ENCODE results near the gene DERA. TPM values are rescaled to one million over a fixed set of nuclear protein-coding genes. Genes with fewer than 3 reads are reported as not detected.

The DERA gene
- total RNA-seq, 1 donor from 2014 or later, result 44.9 TPM

- H3K27me3 ChIP-seq (ENCODE audit: control insufficient read depth in 3 of 3, insufficient read depth in 3 of 3, low read length in 3 of 3), result no peaks in the 10 kb centered on the region
- no peak overlapping the region for H3K4me3 ChIP-seq (ENCODE audit: low read length in 3 of 3)
- H3K27ac ChIP-seq (ENCODE audit: low read depth, low read length), result no peak overlapping the region
- H3K9me3 ChIP-seq (ENCODE audit: control insufficient read depth in 3 of 3, low read length in 3 of 3), result no peaks in the 10 kb centered on the region
- no peak overlapping the region for H3K9ac ChIP-seq (ENCODE audit: low read depth in 1 of 3, low read length in 3 of 3)
- no peaks in the 10 kb centered on the region for H3K4me1 ChIP-seq (ENCODE audit: control insufficient read depth in 3 of 3, insufficient read depth in 3 of 3, low read length in 3 of 3)
- H3K36me3 ChIP-seq (ENCODE audit: control insufficient read depth in 3 of 3, insufficient read depth in 3 of 3, low read length in 3 of 3), result no peaks in the 10 kb centered on the region
Observed at GRCh38 chr12:16075887-16076286, 164.8 kb downstream of the DERA start.

DNA sequence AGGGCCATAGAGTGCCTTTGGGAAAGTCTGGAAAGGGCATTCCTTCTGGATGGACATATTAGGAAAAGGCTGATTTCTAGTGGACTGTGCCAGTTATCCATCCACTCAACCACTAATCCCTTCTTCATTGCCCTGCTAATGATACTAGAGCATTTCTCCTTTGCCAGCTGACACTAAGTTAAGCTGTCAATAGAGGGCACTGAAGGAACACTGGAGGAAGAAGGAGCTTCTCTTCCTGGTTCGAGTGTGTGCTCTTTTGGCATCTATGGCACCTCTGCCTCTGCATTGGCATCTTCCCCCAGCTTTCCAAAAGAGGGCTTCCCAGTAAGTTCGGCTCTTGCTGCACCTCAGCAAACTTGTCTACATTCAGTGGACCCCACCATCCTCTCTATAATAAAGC lies 165.4 kb downstream of the DERA start:
- H3K27ac ChIP-seq (ENCODE audit: low read depth, low read length), result no peak overlapping the region
- H3K36me3 ChIP-seq (ENCODE audit: control insufficient read depth in 3 of 3, insufficient read depth in 3 of 3, low read length in 3 of 3), result no peaks in the 10 kb centered on the region
- no peaks in the 10 kb centered on the region for H3K27me3 ChIP-seq (ENCODE audit: control insufficient read depth in 3 of 3, insufficient read depth in 3 of 3, low read length in 3 of 3)
- H3K9ac ChIP-seq (ENCODE audit: low read depth in 1 of 3, low read length in 3 of 3), result no peak overlapping the region
- H3K4me1 ChIP-seq (ENCODE audit: control insufficient read depth in 3 of 3, insufficient read depth in 3 of 3, low read length in 3 of 3), result no peaks in the 10 kb centered on the region
- no peak overlapping the region for H3K4me3 ChIP-seq (ENCODE audit: low read length in 3 of 3)
- no peaks in the 10 kb centered on the region for H3K9me3 ChIP-seq (ENCODE audit: control insufficient read depth in 3 of 3, low read length in 3 of 3)

DNA sequence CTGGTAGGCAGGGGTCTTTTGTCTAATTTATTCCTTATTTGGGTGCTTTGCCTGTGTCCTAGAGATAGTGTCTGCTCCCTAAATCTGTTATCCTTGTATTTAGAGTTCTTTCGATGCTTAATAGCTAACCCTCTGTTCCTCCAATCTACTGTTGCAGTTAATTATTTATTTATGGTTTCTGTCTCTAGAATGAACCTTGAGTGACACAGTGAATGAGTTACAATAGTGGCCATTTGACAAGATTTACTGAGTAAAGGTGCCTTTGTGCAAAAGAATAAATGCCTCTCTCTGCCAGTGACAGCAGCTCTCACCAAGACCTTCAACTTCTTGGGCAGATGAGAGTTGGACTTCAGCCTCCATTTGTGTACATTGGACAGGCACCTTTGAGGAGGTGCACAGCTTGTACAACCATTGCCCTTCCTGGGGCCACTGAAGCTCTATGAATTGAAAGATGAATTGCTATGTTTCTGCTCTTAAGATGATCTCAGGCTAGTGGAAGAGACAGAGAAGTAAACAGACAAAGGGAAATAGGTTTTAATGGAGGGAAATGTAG lies 165.9 kb downstream of the DERA start:
- Histone ChIP-seq H3K36me3 (ENCODE audit: control insufficient read depth in 3 of 3, insufficient read depth in 3 of 3, low read length in 3 of 3) (no peaks in the 10 kb centered on the region), H3K27me3 (ENCODE audit: control insufficient read depth in 3 of 3, insufficient read depth in 3 of 3, low read length in 3 of 3) (no peaks in the 10 kb centered on the region), H3K9ac (ENCODE audit: low read depth in 1 of 3, low read length in 3 of 3) (no peak overlapping the region), H3K27ac (ENCODE audit: low read depth, low read length) (no peak overlapping the region), H3K4me1 (ENCODE audit: control insufficient read depth in 3 of 3, insufficient read depth in 3 of 3, low read length in 3 of 3) (no peaks in the 10 kb centered on the region), H3K4me3 (ENCODE audit: low read length in 3 of 3) (no peak overlapping the region), H3K9me3 (ENCODE audit: control insufficient read depth in 3 of 3, low read length in 3 of 3) (no peaks in the 10 kb centered on the region)

GRCh38 chr12:16086462-16086861 lies 175.3 kb downstream of the DERA start:
- no peaks in the 10 kb centered on the region for H3K36me3 ChIP-seq (ENCODE audit: control insufficient read depth in 3 of 3, insufficient read depth in 3 of 3, low read length in 3 of 3)
- no peaks in the 10 kb centered on the region for H3K27me3 ChIP-seq (ENCODE audit: control insufficient read depth in 3 of 3, insufficient read depth in 3 of 3, low read length in 3 of 3)
- H3K4me3 ChIP-seq (ENCODE audit: low read length in 3 of 3), result no peak overlapping the region
- no peak overlapping the region for H3K27ac ChIP-seq (ENCODE audit: low read depth, low read length)
- H3K9ac ChIP-seq (ENCODE audit: low read depth in 1 of 3, low read length in 3 of 3), result no peak overlapping the region
- no peaks in the 10 kb centered on the region for H3K9me3 ChIP-seq (ENCODE audit: control insufficient read depth in 3 of 3, low read length in 3 of 3)
- H3K4me1 ChIP-seq (ENCODE audit: control insufficient read depth in 3 of 3, insufficient read depth in 3 of 3, low read length in 3 of 3), result no peaks in the 10 kb centered on the region

GRCh38 chr12:16086942-16087341 lies 175.8 kb downstream of the DERA start:
- Histone ChIP-seq H3K9ac (ENCODE audit: low read depth in 1 of 3, low read length in 3 of 3) (no peak overlapping the region), H3K4me1 (ENCODE audit: control insufficient read depth in 3 of 3, insufficient read depth in 3 of 3, low read length in 3 of 3) (no peaks in the 10 kb centered on the region), H3K4me3 (ENCODE audit: low read length in 3 of 3) (no peak overlapping the region), H3K9me3 (ENCODE audit: control insufficient read depth in 3 of 3, low read length in 3 of 3) (no peaks in the 10 kb centered on the region), H3K27ac (ENCODE audit: low read depth, low read length) (no peak overlapping the region), H3K27me3 (ENCODE audit: control insufficient read depth in 3 of 3, insufficient read depth in 3 of 3, low read length in 3 of 3) (no peaks in the 10 kb centered on the region), H3K36me3 (ENCODE audit: control insufficient read depth in 3 of 3, insufficient read depth in 3 of 3, low read length in 3 of 3) (no peaks in the 10 kb centered on the region)

Other genes starting within 250 kb of the DERA start
- 27.7 TPM for gene EPS8, start 121.9 kb upstream of the DERA start, total RNA-seq
- gene STRAP, start 28.9 kb upstream of the DERA start, total RNA-seq, result 75.7 TPM

Measured in skeletal muscle tissue (tissue), 4 donors.